GM21619 (cell line): Measurements from ENCODE around the gene NSUN5.
"Not testable (repeated sequence)": the region's sequence is repeated elsewhere in the genome, so short reads cannot be mapped to it uniquely, and the experiment has no call there.

Experiments
- ATAC-seq: cut with Tn5 transposase; IDR thresholded peaks from one replicate; pipeline ENCODE4 v1.9.1; 2021; ENCODE audit not compliant: unreplicated experiment

Gene NSUN5

GRCh38 chr7:73297706-73298105 is 10.9 kb downstream of the NSUN5 start:
- not testable (repeated sequence) for ATAC-seq

- not testable (repeated sequence) for ATAC-seq
Measured at GRCh38 chr7:73297235-73297634, 11.4 kb downstream of the NSUN5 start.

GRCh38 chr7:73277210-73277609 is 31.4 kb downstream of the NSUN5 start:
- ATAC-seq, result not testable (repeated sequence)

DNA sequence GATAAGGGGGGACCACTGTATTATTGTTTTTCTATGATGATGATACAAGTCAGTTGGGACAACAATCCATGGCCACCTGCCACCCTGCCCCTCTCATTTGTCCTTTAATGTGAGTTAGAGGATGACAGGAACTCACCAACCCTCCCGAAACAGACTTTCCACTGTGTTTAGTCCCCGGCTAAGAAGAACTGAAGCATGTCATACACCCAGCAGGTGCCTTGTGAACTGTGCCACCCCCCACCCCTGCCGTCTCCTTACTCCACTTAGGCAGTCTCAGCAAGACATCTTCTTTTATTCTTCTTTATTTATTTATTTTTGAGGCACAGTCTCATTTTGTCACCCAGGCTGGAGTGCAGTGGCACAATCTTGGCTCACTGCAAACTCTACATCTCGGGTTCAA is 40.8 kb downstream of the NSUN5 start:
- ATAC-seq, result not testable (repeated sequence)

- ATAC-seq, result peak; percentile 65
Measured at GRCh38 chr7:73266719-73267368, 41.8 kb downstream of the NSUN5 start.

GRCh38 chr7:73262416-73262815 is 46.2 kb downstream of the NSUN5 start:
- peak; percentile 39 for ATAC-seq
